IgD-negative memory B cell (primary cell): ENCODE measurements around the gene FAM90A1. TPM values are rescaled to one million over a fixed set of nuclear protein-coding genes. Genes with fewer than 3 reads are reported as not detected.
"Not testable (repeated sequence)": the region's sequence is repeated elsewhere in the genome, so short reads cannot be mapped to it uniquely, and the experiment has no call there.

Source experiments
- H3K27ac Mint-ChIP-seq, 3 donors: one replicate each; pipeline ENCODE4 v1.8.0; 2020 to 2022; ENCODE audit warnings: mild to moderate bottlenecking in 3 of 3, mixed read lengths in 3 of 3, moderate library complexity in 1 of 3
- H3K27me3 Mint-ChIP-seq: one replicate; pipeline ENCODE4 v1.8.0; 2021; ENCODE audit warnings: mixed read lengths
- H3K36me3 Mint-ChIP-seq: one replicate; pipeline ENCODE4 v1.8.0; 2020; ENCODE audit warnings: mild to moderate bottlenecking, mixed read lengths
- H3K4me1 Mint-ChIP-seq, 3 donors: one replicate each; pipeline ENCODE4 v1.8.0; 2020 to 2022; ENCODE audit warnings: mixed read lengths in 3 of 3, mild to moderate bottlenecking in 1 of 3
- H3K4me3 Mint-ChIP-seq, 4 donors: one replicate each; pipeline ENCODE4 v1.8.0; 2020 to 2022; ENCODE audit warnings: mild to moderate bottlenecking in 4 of 4, mixed read lengths in 4 of 4, moderate library complexity in 3 of 4
- H3K9me3 Mint-ChIP-seq, 3 donors: one replicate each; pipeline ENCODE4 v1.8.0; 2020 to 2021; ENCODE audit warnings: mixed read lengths in 3 of 3, mild to moderate bottlenecking in 1 of 3
- polyA plus RNA-seq: library from polyadenylated mRNA; unstranded; fragments of 300-500 nt; fragmentation: Illumina TruSeq; gene quantifications from one replicate; pipeline ENCODE4 v1.2.3, GENCODE V29; 2021

The FAM90A1 gene
- polyA plus RNA-seq, 1 donor from 2014 or later: not detected

- H3K4me3 Mint-ChIP-seq: peak overlapping the region in 2 of 4 donors; percentile 27 to 61
Observed at GRCh38 chr12:8240340-8241114, 13.1 kb upstream of the FAM90A1 start.

GRCh38 chr12:8237031-8237430 is 9.6 kb upstream of the FAM90A1 start:
- peak overlapping the region in 2 of 3 donors; percentile 33 to 47 for H3K27ac Mint-ChIP-seq
- peak overlapping the region in 1 of 4 donors; percentile 34 for H3K4me3 Mint-ChIP-seq

More at GRCh38 chr12:8240340-8241114, 13.1 kb upstream of the FAM90A1 start:
- not testable (repeated sequence) for H3K9me3 Mint-ChIP-seq, H3K36me3 Mint-ChIP-seq, H3K27ac Mint-ChIP-seq, H3K4me1 Mint-ChIP-seq, H3K27me3 Mint-ChIP-seq

GRCh38 chr12:8235316-8236157 is 8.1 kb upstream of the FAM90A1 start:
- H3K4me1 Mint-ChIP-seq: peaks cover 4 to 11% (median 6%) of the 10 kb centered on the region in 3 donors
- not testable (repeated sequence) for H3K4me3 Mint-ChIP-seq, H3K36me3 Mint-ChIP-seq, H3K27me3 Mint-ChIP-seq, H3K27ac Mint-ChIP-seq, H3K9me3 Mint-ChIP-seq

More at GRCh38 chr12:8237031-8237430, 9.6 kb upstream of the FAM90A1 start:
- not testable (repeated sequence) for H3K27me3 Mint-ChIP-seq, H3K36me3 Mint-ChIP-seq, H3K9me3 Mint-ChIP-seq, H3K4me1 Mint-ChIP-seq

GRCh38 chr12:8234746-8235145 is 7.3 kb upstream of the FAM90A1 start:
- not testable (repeated sequence) for H3K27ac Mint-ChIP-seq

GRCh38 chr12:8233935-8234495 is 6.6 kb upstream of the FAM90A1 start:
- H3K27ac Mint-ChIP-seq, H3K9me3 Mint-ChIP-seq, H3K4me3 Mint-ChIP-seq, H3K27me3 Mint-ChIP-seq, H3K36me3 Mint-ChIP-seq: not testable (repeated sequence)
- peaks cover 4 to 11% (median 6%) of the 10 kb centered on the region in 3 donors for H3K4me1 Mint-ChIP-seq

More at GRCh38 chr12:8234746-8235145, 7.3 kb upstream of the FAM90A1 start:
- not testable (repeated sequence) for H3K27me3 Mint-ChIP-seq, H3K9me3 Mint-ChIP-seq, H3K36me3 Mint-ChIP-seq, H3K4me3 Mint-ChIP-seq
- peaks cover 4 to 11% (median 6%) of the 10 kb centered on the region in 3 donors for H3K4me1 Mint-ChIP-seq

GRCh38 chr12:8233300-8233855 is 6.0 kb upstream of the FAM90A1 start:
- H3K9me3 Mint-ChIP-seq, H3K27ac Mint-ChIP-seq, H3K27me3 Mint-ChIP-seq, H3K36me3 Mint-ChIP-seq: not testable (repeated sequence)
- Mint-ChIP-seq H3K4me1 (peaks cover 4 to 11% (median 6%) of the 10 kb centered on the region in 3 donors), H3K4me3 (peak overlapping the region in 1 of 4 donors; percentile 53)

- Mint-ChIP-seq H3K4me3 (peak overlapping the region in 1 of 4 donors; percentile 14), H3K27ac (peak overlapping the region; percentile 29 to 78 (median 59))
- H3K36me3 Mint-ChIP-seq: not testable (repeated sequence)
Observed at GRCh38 chr12:8231666-8232608, 4.5 kb upstream of the FAM90A1 start.

GRCh38 chr12:8231049-8231448 is 3.6 kb upstream of the FAM90A1 start:
- H3K27me3 Mint-ChIP-seq, H3K36me3 Mint-ChIP-seq, H3K9me3 Mint-ChIP-seq: not testable (repeated sequence)
- Mint-ChIP-seq H3K4me1 (peaks cover 4 to 11% (median 6%) of the 10 kb centered on the region in 3 donors), H3K27ac (peak overlapping the region in 2 of 3 donors; percentile 29 to 59), H3K4me3 (peak overlapping the region in 1 of 4 donors; percentile 11)

More at GRCh38 chr12:8231666-8232608, 4.5 kb upstream of the FAM90A1 start:
- H3K4me1 Mint-ChIP-seq: peaks cover 4 to 11% (median 6%) of the 10 kb centered on the region in 3 donors
- not testable (repeated sequence) for H3K27me3 Mint-ChIP-seq, H3K9me3 Mint-ChIP-seq

- H3K9me3 Mint-ChIP-seq, H3K4me3 Mint-ChIP-seq, H3K36me3 Mint-ChIP-seq, H3K27me3 Mint-ChIP-seq: not testable (repeated sequence)
- Mint-ChIP-seq H3K4me1 (peaks cover 4 to 11% (median 6%) of the 10 kb centered on the region in 3 donors), H3K27ac (peak overlapping the region in 1 of 3 donors; percentile 43)
Observed at GRCh38 chr12:8229486-8229885, 2.1 kb upstream of the FAM90A1 start.

- H3K4me3 Mint-ChIP-seq: peak overlapping the region in 2 of 4 donors; percentile 80
- not testable (repeated sequence) for H3K27me3 Mint-ChIP-seq
Observed at GRCh38 chr12:8228607-8229006, 1.2 kb upstream of the FAM90A1 start.

GRCh38 chr12:8227732-8228077 is 287 bp upstream of the FAM90A1 start:
- H3K9me3 Mint-ChIP-seq, H3K36me3 Mint-ChIP-seq, H3K27me3 Mint-ChIP-seq: not testable (repeated sequence)
- peaks cover 4 to 11% (median 6%) of the 10 kb centered on the region in 3 donors for H3K4me1 Mint-ChIP-seq
- H3K4me3 Mint-ChIP-seq: peak overlapping the region; percentile 80 to 90 (median 85)
- peak overlapping the region in 1 of 3 donors; percentile 23 for H3K27ac Mint-ChIP-seq

More at GRCh38 chr12:8228607-8229006, 1.2 kb upstream of the FAM90A1 start:
- not testable (repeated sequence) for H3K27ac Mint-ChIP-seq, H3K36me3 Mint-ChIP-seq, H3K9me3 Mint-ChIP-seq
- H3K4me1 Mint-ChIP-seq: peaks cover 4 to 11% (median 6%) of the 10 kb centered on the region in 3 donors

GRCh38 chr12:8226355-8226754 is 1.1 kb downstream of the FAM90A1 start:
- Mint-ChIP-seq H3K4me3 (peak overlapping the region in 1 of 4 donors; percentile 47), H3K9me3 (no peaks in the 10 kb centered on the region), H3K36me3 (peaks cover 2% of the 10 kb centered on the region), H3K27me3 (no peaks in the 10 kb centered on the region), H3K4me1 (peaks cover 0 to 4% (median 0%) of the 10 kb centered on the region in 3 donors), H3K27ac (no peak overlapping the region)

- not testable (repeated sequence) for H3K36me3 Mint-ChIP-seq, H3K27me3 Mint-ChIP-seq, H3K9me3 Mint-ChIP-seq, H3K4me3 Mint-ChIP-seq, H3K4me1 Mint-ChIP-seq, H3K27ac Mint-ChIP-seq
Observed at GRCh38 chr12:8224782-8225181, 2.6 kb downstream of the FAM90A1 start.

GRCh38 chr12:8223646-8224045 is 3.8 kb downstream of the FAM90A1 start:
- not testable (repeated sequence) for H3K4me3 Mint-ChIP-seq, H3K4me1 Mint-ChIP-seq, H3K27me3 Mint-ChIP-seq, H3K36me3 Mint-ChIP-seq, H3K9me3 Mint-ChIP-seq
- H3K27ac Mint-ChIP-seq: peak overlapping the region in 1 of 3 donors; percentile 33
